HCT116 (cell line): ENCODE results near the gene PCDH15. TPM values are rescaled to one million over a fixed set of nuclear protein-coding genes. Genes with fewer than 3 reads are reported as not detected.

ENCODE experiments used
- ATAC-seq: fragments of 200-7000 bp; cut with Tn5 transposase; 2 replicates; pipeline ENCODE4 v1.9.1; 2020; ENCODE audit warnings: mild to moderate bottlenecking, moderate library complexity
- BruUV-seq: library from RNA; stranded (reverse); fragments of 400-500 nt; replicated peaks from 2 replicates; lab custom pipeline; 2021; lab: Mats Ljungman, UMichigan
- CTCF ChIA-PET: fragments of 300-600 bp; sonication (Branson Sonifier 250); formaldehyde crosslinking; loops from one replicate; lab custom pipeline; 2021; ENCODE audit warnings: antibody characterized with exemption; lab: Charles Lee
- POLR2A ChIA-PET: fragments of 300-600, 350-600 bp; sonication (Branson Sonifier 250); formaldehyde crosslinking; loops from one replicate; lab custom pipeline; 2021; ENCODE audit warnings: antibody characterized with exemption; lab: Charles Lee
- RAD21 ChIA-PET, 2 experiments: fragments of 300-600 bp; sonication (Branson Sonifier 250); formaldehyde crosslinking; loops; one replicate each; lab custom pipeline; 2023; ENCODE audit warnings: low total read pairs in 2 of 2; ENCODE audit not compliant: uncharacterized antibody in 2 of 2, unreplicated experiment in 2 of 2, low non-redundant PET in 1 of 2; lab: Charles Lee
- DNase-seq: peaks from one replicate; pipeline ENCODE4 v3.0.0-alpha.2; 2010; ENCODE audit warnings: low read depth, low spot score
- H2AFZ ChIP-seq: fragments of 200-600 bp; shearing (Covaris generic), sonication (generic); 2 replicates; pipeline ENCODE4 v1.6.1; 2017; ENCODE audit warnings: low read depth, mixed run types, mixed read lengths, antibody characterized with exemption, low read length; ENCODE audit not compliant: poor library complexity, severe bottlenecking
- H3K27ac ChIP-seq: 2 replicates; pipeline ENCODE4 v1.5.1; 2012; ENCODE audit warnings: low read depth, low read length
- H3K27me3 ChIP-seq: fragments of 200-600 bp; sonication (generic); 2 replicates; pipeline ENCODE4 v1.6.1; 2016; ENCODE audit warnings: mixed run types, low read length, mixed read lengths; ENCODE audit not compliant: insufficient read depth
- H3K36me3 ChIP-seq, 2 experiments: fragments of 200-500 bp in 1 of 2; fragments of 200-600 bp in 1 of 2; sonication (Bioruptor generic) in 1 of 2; sonication (generic) in 1 of 2; 2 replicates each; pipeline versions ENCODE4 v1.5.1 to v1.6.1; 2014 to 2016; ENCODE audit warnings: low read length in 2 of 2, inconsistent platforms in 1 of 2, mixed read lengths in 1 of 2, mixed run types in 1 of 2; ENCODE audit not compliant: insufficient read depth in 2 of 2, control insufficient read depth in 1 of 2
- H3K4me1 ChIP-seq, 2 experiments: fragments of 200-600 bp in 1 of 2; sonication (generic) in 1 of 2; 2 replicates each; pipeline versions ENCODE4 v1.5.1 to v1.6.1; 2012 to 2017; ENCODE audit warnings: low read length in 2 of 2, inconsistent platforms in 1 of 2, mild to moderate bottlenecking in 1 of 2, mixed read lengths in 1 of 2, mixed run types in 1 of 2, moderate library complexity in 1 of 2; ENCODE audit not compliant: insufficient read depth in 2 of 2, control insufficient read depth in 1 of 2
- H3K4me2 ChIP-seq: fragments of 200-600 bp; sonication (generic); 2 replicates; pipeline ENCODE4 v1.6.1; 2017; ENCODE audit warnings: mixed run types, low read length, mixed read lengths
- H3K4me3 ChIP-seq, 2 experiments: fragments of 200-600 bp in 1 of 2; sonication (generic) in 1 of 2; replicated peaks in 1 of 2; 2 replicates each; pipeline ENCODE4 v1.5.1; 2011 to 2016; ENCODE audit warnings: low read length in 2 of 2, control low read depth in 1 of 2, low read depth in 1 of 2, mild to moderate bottlenecking in 1 of 2, mixed read lengths in 1 of 2, mixed run types in 1 of 2
- H3K79me2 ChIP-seq: fragments of 200-600 bp; sonication (generic); 2 replicates; pipeline ENCODE4 v1.6.1; 2017; ENCODE audit warnings: mild to moderate bottlenecking, mixed run types, low read length, moderate library complexity, mixed read lengths; ENCODE audit not compliant: insufficient read depth
- H3K9ac ChIP-seq: fragments of 200-600 bp; sonication (generic); 2 replicates; pipeline ENCODE4 v1.6.1; 2016; ENCODE audit warnings: low read length, mixed read lengths
- H3K9me2 ChIP-seq: fragments of 200-600 bp; sonication (generic), shearing (Covaris generic); 2 replicates; pipeline ENCODE4 v1.6.1; 2017; ENCODE audit warnings: mixed run types, mild to moderate bottlenecking, moderate library complexity; ENCODE audit not compliant: insufficient read depth
- H3K9me3 ChIP-seq, 2 experiments: fragments of 200-500 bp in 1 of 2; fragments of 200-600 bp in 1 of 2; sonication (Bioruptor generic) in 1 of 2; sonication (generic) in 1 of 2; 2 replicates each; pipeline ENCODE4 v1.6.1; 2014 to 2017; ENCODE audit warnings: low read length in 2 of 2, mixed read lengths in 2 of 2, inconsistent platforms in 1 of 2, low read depth in 1 of 2, mild to moderate bottlenecking in 1 of 2, mixed run types in 1 of 2, moderate library complexity in 1 of 2; ENCODE audit not compliant: control insufficient read depth in 1 of 2, insufficient read depth in 1 of 2
- H4K20me1 ChIP-seq: fragments of 200-600 bp; sonication (generic), shearing (Covaris generic); 2 replicates; pipeline ENCODE4 v1.6.1; 2017; ENCODE audit warnings: mixed run types, mild to moderate bottlenecking, moderate library complexity; ENCODE audit not compliant: insufficient read depth
- CEBPB ChIP-seq: IDR thresholded peaks from 2 replicates; pipeline ENCODE4 v1.6.1; 2012; ENCODE audit warnings: low read depth
- CTCF ChIP-seq, 3 experiments: fragments of 200-600 bp in 1 of 3; sonication (generic) in 1 of 3; IDR thresholded peaks in 2 of 3; conservative IDR thresholded peaks in 1 of 3; 2 replicates each; pipeline ENCODE4 v1.5.1; 2012 to 2017; ENCODE audit warnings: low read depth in 2 of 3, low read length in 2 of 3, antibody characterized with exemption in 1 of 3, borderline replicate concordance in 1 of 3, control low read depth in 1 of 3, mild to moderate bottlenecking in 1 of 3, mixed read lengths in 1 of 3, mixed run types in 1 of 3, moderate library complexity in 1 of 3; ENCODE audit not compliant: insufficient read depth in 1 of 3
- EZH2phosphoT487 ChIP-seq: fragments of 200-600 bp; IDR thresholded peaks from 2 replicates; pipeline ENCODE4 v1.6.1; 2018; ENCODE audit warnings: antibody characterized with exemption, borderline replicate concordance
- JUND ChIP-seq: IDR thresholded peaks from 2 replicates; pipeline ENCODE4 v1.6.1; 2012
- POLR2AphosphoS5 ChIP-seq: IDR thresholded peaks from 2 replicates; pipeline ENCODE4 v1.6.1; 2011; ENCODE audit warnings: mild to moderate bottlenecking, low read depth, low read length, moderate library complexity
- SIN3A ChIP-seq: IDR thresholded peaks from 2 replicates; pipeline ENCODE4 v1.6.1; 2012; ENCODE audit warnings: low read depth
- SRF ChIP-seq: IDR thresholded peaks from 2 replicates; pipeline ENCODE4 v1.6.1; 2012; ENCODE audit warnings: low read depth
- YY1 ChIP-seq: IDR thresholded peaks from 2 replicates; pipeline ENCODE4 v1.6.1; 2011; ENCODE audit warnings: low read length, low read depth, moderate library complexity, mild to moderate bottlenecking; ENCODE audit not compliant: insufficient replicate concordance; ENCODE audit errors: extremely low read depth
- ZFX ChIP-seq: fragments of 450-650 bp; IDR thresholded peaks from 2 replicates; pipeline ENCODE4 v1.6.1; 2017
- ZNF274 ChIP-seq: fragments of 200-500 bp; sonication (Bioruptor generic); IDR thresholded peaks from 2 replicates; pipeline ENCODE4 v1.6.1; 2014; ENCODE audit warnings: mild to moderate bottlenecking, low read depth, low read length, inconsistent platforms
- intact Hi-C: fragments of 100-400 bp; cut with micrococcal nuclease; formaldehyde crosslinking; loops from 2 replicates; pipeline ENCODE4 v1.10.0; 2022
- total RNA-seq: library from RNA; stranded (reverse); gene quantifications from one replicate; pipeline ENCODE4 v1.2.1, GENCODE V29; 2021; ENCODE audit not compliant: unreplicated experiment

The PCDH15 gene
- total RNA-seq, 1 experiment from 2014 or later = not detected

GRCh38 chr10:54843932-54844331, 42.9 kb upstream of the PCDH15 start:
- peaks cover 4 to 12% of the 10 kb centered on the region in 2 experiments; a peak in 2 of 4 replicates for H3K9me3 ChIP-seq
- no peak for TF ChIP-seq SRF
- no peak for TF ChIP-seq EZH2phosphoT487
- TF ChIP-seq ZFX = no peak
- TF ChIP-seq ZNF274 = no peak
- no peak for TF ChIP-seq SIN3A
- no peak for TF ChIP-seq YY1
- TF ChIP-seq JUND = no peak
- no peak for TF ChIP-seq POLR2AphosphoS5
- TF ChIP-seq CTCF (IDR thresholded peaks at IDR 0.05 in 2 of 3, conservative IDR thresholded peaks at IDR 0.05 in 1 of 3; ENCODE audit: borderline replicate concordance in 1 of 3, insufficient read depth in 1 of 3, low read depth in 2 of 3, low read length in 2 of 3) = no peak
- TF ChIP-seq CEBPB = no peak
- RAD21 ChIA-PET = no interaction called here
- no peak overlapping the region for H3K4me3 ChIP-seq
- H3K36me3 ChIP-seq = no peaks in the 10 kb centered on the region
- no peak overlapping the region for H3K9ac ChIP-seq
- CTCF ChIA-PET = no interaction called here
- ATAC-seq (no peak), DNase-seq (no peak)
- no peak overlapping the region for H3K27ac ChIP-seq
- POLR2A ChIA-PET = no interaction called here
- H4K20me1 ChIP-seq = no peaks in the 10 kb centered on the region
- H3K79me2 ChIP-seq = no peaks in the 10 kb centered on the region
- H3K4me1 ChIP-seq = no peaks in the 10 kb centered on the region
- no peak overlapping the region for H3K4me2 ChIP-seq
- H3K9me2 ChIP-seq = no peaks in the 10 kb centered on the region
- no TSS peak for BruUV-seq
- H3K27me3 ChIP-seq = no peaks in the 10 kb centered on the region
- no peak overlapping the region for H2AFZ ChIP-seq
- intact Hi-C loops = no loop called here
